HG02610 (cell line): Measurements from ENCODE around the gene MAGI2.

ENCODE experiments used
- ATAC-seq: cut with Tn5 transposase; IDR thresholded peaks from one replicate; pipeline ENCODE4 v1.9.1; 2021; ENCODE audit warnings: mild to moderate bottlenecking, moderate library complexity; ENCODE audit not compliant: unreplicated experiment

Gene MAGI2

DNA sequence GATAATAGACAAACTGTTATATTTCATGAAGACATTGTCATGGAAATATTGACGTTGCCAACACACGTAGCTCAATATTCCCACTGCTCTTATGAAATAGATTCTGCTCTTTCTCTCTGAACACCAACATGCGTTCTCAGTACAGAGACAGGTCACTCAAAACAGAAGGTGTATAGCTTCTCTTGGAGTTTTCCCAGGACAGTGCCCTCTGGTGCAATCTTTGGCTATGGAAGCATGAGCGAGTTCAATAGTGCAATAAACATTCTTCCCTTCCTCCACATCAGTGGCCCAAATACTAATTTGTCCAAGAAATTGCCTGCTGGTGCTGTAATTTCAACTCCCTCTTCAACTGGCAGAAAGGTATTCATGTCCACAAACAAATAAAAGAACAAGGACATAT, 145.3 kb downstream of the MAGI2 start:
- ATAC-seq: no peak

GRCh38 chr7:79307376-79307775, 146.1 kb downstream of the MAGI2 start:
- ATAC-seq: no peak

DNA sequence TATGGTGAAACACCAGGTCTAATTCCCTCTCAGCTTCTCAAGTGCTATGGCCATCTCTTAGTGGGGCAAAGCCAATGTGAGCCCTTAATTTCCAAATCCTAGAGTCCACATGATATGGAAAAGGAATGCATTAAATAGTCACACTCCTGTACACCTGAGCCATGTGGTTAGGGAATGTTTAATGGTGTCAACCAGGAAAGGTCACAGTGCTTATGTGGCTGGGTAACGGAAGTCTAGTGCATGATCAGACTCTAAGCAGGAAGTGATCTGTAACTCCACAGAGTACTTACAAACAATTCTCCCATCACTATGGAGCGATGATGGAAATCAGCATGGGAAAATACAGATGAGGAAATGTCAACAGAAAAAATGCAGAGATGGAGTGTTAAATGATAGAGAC, 148.8 kb downstream of the MAGI2 start:
- no peak for ATAC-seq

DNA sequence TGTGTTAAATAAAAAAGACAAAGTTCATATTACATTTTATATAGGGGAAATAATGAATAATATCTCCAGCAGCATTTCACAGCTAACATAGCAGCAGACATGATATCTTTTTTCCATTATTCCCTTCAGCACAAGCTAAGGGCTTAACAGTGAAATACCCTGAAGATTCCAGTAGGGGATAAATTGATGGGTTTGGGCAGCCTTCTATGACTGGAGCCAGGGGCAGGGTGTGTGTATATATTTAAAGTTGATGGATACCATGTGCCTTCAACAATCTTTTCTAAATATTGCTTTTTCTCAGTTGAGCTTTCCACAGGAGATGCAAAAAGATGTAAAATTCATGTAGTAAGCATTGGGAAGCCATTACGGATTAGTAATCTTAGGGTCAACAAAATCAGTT, 151.2 kb downstream of the MAGI2 start:
- ATAC-seq: no peak

- ATAC-seq: no peak
These were observed 152.0 kb downstream of the MAGI2 start for GRCh38 chr7:79301419-79301818.

DNA sequence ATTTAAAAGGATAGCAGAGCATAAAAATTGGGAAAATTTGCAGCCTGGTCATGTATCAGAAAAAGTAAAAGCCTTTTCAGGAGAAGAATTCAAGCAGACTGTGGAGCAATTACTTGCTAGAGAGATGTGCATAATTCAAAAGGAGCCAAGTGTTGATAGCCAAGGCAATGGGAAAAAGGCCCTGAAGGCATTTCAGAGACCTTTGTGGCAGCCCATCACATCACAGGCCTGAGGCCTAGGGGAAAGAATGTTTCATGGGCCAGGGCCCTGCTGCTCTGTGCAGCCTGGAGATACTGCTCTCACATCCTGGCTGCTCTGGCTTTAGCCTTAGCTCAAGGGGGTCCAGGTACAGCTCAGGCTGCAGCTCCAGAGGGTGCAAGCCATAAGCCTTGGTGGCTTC, 152.9 kb downstream of the MAGI2 start:
- ATAC-seq: no peak

- no peak for ATAC-seq
These were observed 155.2 kb downstream of the MAGI2 start for GRCh38 chr7:79298145-79298760.

DNA sequence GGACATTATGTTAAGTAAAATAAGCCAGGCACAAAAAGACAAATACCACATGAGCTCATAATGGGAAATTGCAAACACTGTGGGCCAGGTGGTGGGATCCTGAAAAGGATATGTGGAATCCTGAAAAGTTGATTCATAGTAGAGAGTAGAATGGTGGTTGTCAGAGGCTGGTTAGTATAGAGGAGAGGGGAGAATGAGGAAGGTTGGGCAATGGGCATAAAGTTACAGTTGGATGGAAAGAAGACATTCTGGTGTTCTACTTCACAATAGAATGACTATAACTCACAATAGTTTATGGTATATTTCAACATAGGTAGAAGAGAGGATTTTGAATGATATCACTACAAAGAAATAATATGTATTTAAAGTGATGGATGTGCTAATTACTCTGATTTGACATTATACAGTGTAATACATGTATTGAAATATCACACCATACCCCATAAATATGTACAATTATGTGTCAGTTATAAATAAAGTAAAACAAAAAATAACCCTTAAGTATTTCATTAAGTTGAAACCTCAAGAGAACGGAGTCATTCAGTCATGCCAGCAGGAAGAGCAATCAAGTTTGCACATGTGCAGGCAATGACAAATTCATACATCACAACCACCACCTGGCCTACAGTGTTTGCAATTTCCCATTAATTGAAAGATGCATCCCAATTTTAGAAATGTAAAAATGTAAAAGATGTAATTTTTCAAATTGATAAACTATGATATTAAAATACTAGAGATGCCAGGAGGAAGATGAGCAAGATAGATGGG, 156.7 kb downstream of the MAGI2 start:
- ATAC-seq: no peak

- no peak for ATAC-seq
These were observed 159.8 kb downstream of the MAGI2 start for GRCh38 chr7:79293655-79294142.

DNA sequence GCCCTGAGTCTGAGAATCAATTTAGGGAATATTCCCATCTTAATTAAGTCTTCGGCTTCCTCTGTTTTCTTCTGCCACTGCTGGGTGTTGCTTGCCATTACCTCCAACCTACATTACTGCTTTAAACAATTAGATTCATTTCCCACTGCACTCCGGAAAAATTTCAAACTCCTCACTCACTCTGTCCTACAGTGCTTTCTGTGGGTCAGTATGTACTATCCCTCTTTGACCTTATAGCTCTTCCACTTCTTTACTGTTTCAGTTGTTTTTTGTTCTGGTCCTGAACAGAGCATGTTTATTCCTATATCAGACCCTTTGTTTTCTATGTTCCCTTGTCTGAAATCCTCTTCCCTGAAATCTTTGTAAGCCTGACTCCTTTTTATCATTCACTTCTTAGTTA, 160.6 kb downstream of the MAGI2 start:
- ATAC-seq: no peak

DNA sequence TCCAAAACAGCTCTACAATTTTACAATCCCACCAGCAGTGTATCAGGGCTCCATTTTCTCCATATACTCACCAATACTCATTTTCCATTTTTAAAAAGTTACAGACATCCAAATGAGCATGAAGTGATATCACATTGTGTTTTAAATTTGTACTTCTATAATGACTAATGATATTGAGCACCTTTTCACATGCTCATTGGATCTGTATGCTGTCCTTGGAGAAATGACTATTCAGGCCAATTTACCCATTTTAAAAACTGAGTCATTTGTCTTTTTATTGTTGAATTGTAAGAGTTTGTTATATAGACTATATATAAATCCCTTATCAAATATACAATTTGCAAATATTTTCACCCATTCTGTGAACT, 162.0 kb downstream of the MAGI2 start:
- ATAC-seq: no peak

- no peak for ATAC-seq
These were observed 162.5 kb downstream of the MAGI2 start for GRCh38 chr7:79290841-79291497.

DNA sequence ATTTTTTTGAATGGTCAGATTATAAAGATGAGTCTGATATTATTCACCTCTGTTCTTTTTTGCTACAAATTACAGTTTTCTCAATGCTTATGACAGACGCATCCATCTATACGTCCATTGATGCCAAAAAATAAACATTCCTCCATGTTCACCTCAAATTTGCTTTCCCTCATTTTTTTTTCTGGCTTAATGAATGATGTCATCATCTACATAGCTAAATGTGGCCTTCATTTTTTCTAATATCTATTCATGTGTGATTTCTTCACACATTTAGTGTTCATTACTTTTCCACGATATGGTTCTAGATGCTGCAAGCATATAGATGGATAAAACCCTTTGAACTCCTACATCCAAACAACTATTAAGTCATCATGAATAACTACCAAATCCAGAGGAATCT, 163.1 kb downstream of the MAGI2 start:
- no peak for ATAC-seq

DNA sequence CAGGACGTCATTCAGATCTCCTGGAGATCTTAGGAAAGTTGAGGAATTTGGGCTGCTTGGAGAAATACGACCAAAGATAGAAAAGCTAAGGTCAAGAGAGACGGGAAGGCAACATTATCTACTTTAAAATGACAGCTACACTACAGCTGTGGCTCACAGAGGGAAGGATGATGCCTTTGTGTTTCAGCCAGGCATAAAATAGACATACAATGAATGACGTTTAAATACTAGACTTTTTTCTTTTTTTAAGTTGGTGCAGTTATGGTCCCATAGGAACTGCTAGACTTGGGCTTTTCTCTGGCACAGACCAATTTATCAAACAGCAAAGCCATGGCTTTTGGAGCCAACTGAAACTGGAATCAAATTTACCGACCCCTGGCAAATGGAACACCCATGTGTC, 164.8 kb downstream of the MAGI2 start:
- no peak for ATAC-seq

DNA sequence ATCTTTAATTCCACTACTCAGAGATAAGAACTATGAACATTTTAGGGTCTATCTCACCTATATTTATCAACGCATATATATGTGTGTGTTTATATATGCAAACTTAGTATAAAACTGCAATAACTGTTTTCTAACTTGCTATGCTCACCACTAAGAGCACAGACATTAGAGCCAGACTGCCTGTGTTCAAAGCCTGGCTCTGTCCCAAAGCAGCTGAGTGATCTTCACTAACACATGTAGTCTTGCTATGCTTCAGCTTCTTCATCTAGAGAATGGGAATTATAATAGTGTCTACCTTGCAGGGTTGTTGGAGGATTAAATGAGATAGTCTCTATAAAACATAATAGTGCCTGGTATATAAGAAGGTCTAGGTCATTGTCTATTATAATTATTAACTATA, 165.5 kb downstream of the MAGI2 start:
- no peak for ATAC-seq

GRCh38 chr7:79286181-79286580, 167.3 kb downstream of the MAGI2 start:
- no peak for ATAC-seq

GRCh38 chr7:79285756-79286155, 167.7 kb downstream of the MAGI2 start:
- ATAC-seq: no peak

GRCh38 chr7:79284211-79284610, 169.3 kb downstream of the MAGI2 start:
- no peak for ATAC-seq

GRCh38 chr7:79282882-79283602, 170.4 kb downstream of the MAGI2 start:
- ATAC-seq: no peak

GRCh38 chr7:79282070-79282694, 171.3 kb downstream of the MAGI2 start:
- no peak for ATAC-seq

DNA sequence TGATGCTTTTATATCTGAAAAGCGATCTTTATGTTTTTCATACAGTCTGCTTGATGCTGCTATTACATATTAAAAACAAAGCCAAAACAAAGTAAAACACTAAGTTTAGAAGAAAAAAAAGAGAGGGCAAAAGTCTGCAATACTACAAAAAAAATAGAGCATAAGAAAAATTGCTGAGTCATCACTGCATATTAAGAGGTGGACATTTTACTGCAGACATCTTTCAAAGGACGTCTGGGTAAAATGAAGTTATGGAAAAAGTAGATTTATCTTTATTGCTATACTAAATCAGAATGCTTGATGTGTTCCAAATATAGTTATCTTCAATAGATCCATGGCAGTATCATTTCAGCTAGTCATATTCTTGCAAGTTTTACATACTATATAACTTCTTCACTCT, 172.0 kb downstream of the MAGI2 start:
- ATAC-seq: no peak
